GM19099 (cell line): ENCODE results near the gene CDH13.

ENCODE experiments used
- POLR2A ChIP-seq: IDR thresholded peaks from 3 replicates; pipeline ENCODE4 v1.6.1; 2011; ENCODE audit warnings: low read depth; ENCODE audit not compliant: insufficient read length; ENCODE audit errors: extremely low read depth

Gene CDH13

DNA sequence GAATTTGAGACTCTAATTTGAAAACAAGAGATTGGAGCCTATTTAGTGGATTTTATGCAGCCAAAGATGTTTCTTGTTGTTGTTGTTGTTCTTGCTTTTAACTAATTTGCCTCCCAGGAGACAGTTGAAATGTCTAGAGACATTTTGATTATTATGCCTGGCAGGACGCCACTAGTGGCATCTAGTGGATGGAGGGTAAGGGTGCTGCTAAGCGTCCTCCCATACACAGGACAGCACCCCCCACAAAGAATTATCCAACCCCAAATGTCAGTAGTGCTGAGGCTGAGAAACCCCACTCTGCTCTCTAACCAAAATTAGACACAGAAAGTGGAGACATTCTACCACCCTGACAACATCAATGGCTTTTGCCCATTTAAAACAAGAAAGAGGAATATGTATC, 1165.6 kb downstream of the CDH13 start:
- no peak for TF ChIP-seq POLR2A

DNA sequence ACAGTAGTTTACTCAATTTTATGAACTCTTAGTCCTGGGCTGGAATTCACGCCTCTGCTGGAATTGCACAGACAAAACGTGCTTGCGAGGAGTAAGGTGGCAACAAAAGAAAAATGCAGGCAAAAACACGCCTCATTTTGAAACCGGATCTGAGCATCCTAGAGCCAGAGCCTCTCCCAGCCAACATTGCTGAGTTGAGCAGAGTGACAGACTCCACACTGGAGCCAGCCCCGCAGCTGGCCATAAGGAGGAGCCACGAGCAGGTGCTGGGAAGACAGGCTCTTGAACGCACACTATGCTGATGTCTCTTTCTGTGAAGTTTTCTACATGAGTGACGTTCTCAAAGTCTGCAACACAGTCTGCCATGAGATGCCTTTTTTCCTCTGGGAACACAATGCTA, 1166.4 kb downstream of the CDH13 start:
- TF ChIP-seq POLR2A: no peak

DNA sequence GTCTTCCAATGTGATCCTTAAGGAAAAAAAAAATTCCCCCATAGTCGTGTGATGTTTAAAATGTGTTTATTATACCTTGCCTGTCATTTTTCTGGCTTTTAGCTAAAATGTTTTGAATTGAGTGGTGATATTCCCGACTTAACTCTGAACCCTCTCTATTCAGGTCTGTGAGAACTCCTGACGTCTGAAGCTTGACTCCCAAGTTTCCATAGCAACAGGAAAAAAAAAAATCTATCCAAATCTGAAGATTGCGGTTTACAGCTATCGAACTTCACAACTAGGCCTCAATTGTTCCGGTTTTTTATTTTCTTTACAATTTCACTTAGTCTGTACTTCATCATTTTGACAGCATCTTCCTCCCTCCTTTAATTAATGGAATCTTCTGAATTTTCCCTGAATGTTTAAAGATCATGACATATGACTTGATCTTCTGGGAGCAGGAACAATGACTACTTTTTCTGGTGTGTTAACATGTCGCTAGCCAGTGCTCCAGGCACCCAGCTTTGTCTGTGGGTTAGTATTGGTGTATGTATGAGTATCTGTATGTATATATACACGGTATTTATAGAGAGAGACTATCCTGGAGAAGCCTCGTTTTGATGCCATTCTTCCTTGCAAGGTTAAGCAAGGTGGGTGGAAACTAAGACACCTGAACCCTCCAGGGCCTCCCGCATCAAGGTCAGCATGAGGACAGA, 1168.2 kb downstream of the CDH13 start:
- no peak for TF ChIP-seq POLR2A

DNA sequence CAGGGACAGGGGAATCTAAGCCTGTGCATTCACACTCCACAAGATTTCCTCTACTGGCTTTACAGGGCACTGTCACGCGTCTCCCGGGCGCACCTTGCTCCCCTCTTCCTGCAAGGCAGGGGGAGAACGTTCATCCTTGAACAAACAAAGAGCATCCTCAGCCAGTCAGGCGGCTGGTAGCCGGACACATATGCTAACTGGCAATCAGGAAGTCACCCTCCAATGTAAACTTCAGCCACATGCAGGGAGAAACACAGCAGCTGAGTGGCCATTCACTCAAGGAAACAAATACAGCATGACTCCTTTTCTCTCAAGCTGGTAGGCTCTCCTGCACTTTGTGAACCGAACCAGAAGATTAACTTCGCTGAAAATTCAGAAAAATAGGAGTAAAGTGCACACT, 1170.2 kb downstream of the CDH13 start:
- TF ChIP-seq POLR2A: no peak

DNA sequence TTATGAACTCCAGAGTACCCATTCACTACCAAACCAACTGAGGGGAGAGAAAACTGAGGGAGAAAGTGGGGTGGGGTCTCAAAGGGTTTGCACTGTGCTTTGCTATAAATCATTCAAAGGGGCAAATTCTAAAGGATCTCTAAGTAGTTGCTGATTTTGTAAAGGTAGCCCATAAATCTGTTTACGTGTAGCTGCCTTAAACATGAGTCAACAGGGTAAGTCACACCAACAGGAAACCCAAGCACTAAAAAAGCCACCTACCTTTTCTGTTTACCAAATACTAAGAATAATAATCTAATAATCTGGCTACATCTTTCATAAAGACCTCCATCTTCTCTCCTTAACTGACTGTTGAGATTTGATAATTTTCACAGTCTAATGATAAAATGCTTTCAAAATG, 1172.6 kb downstream of the CDH13 start:
- no peak for TF ChIP-seq POLR2A

GRCh38 chr16:83802135-83802534, 1175.4 kb downstream of the CDH13 start:
- TF ChIP-seq POLR2A: no peak

- no peak for TF ChIP-seq POLR2A
Measured at GRCh38 chr16:83802554-83803205, 1175.9 kb downstream of the CDH13 start.

- no peak for TF ChIP-seq POLR2A
Measured at GRCh38 chr16:83803811-83804210, 1177.0 kb downstream of the CDH13 start.

- no peak for TF ChIP-seq POLR2A
Measured at GRCh38 chr16:83804366-83804765, 1177.6 kb downstream of the CDH13 start.

- no peak for TF ChIP-seq POLR2A
Measured at GRCh38 chr16:83806036-83806435, 1179.3 kb downstream of the CDH13 start.

DNA sequence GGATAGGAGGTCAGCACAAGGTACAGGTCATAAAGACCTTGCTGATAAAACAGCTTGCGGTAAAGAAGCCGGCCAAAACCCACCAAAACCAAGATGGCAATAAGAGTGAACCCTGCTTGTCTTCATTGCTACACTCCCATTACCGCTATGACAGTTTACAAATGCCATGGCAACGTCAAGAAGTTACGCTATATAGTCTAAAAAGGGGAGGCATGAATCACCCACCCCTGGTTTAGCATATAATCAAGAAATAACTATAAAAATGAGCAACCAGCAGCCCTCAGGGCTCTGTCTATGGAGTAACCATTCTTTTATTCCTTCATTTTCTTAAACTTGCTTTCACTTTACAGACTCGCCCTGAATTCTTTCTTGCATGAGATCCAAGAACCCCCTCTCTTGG, 1180.0 kb downstream of the CDH13 start:
- TF ChIP-seq POLR2A: no peak

- TF ChIP-seq POLR2A: no peak
Measured at GRCh38 chr16:83807327-83807709, 1180.5 kb downstream of the CDH13 start.

DNA sequence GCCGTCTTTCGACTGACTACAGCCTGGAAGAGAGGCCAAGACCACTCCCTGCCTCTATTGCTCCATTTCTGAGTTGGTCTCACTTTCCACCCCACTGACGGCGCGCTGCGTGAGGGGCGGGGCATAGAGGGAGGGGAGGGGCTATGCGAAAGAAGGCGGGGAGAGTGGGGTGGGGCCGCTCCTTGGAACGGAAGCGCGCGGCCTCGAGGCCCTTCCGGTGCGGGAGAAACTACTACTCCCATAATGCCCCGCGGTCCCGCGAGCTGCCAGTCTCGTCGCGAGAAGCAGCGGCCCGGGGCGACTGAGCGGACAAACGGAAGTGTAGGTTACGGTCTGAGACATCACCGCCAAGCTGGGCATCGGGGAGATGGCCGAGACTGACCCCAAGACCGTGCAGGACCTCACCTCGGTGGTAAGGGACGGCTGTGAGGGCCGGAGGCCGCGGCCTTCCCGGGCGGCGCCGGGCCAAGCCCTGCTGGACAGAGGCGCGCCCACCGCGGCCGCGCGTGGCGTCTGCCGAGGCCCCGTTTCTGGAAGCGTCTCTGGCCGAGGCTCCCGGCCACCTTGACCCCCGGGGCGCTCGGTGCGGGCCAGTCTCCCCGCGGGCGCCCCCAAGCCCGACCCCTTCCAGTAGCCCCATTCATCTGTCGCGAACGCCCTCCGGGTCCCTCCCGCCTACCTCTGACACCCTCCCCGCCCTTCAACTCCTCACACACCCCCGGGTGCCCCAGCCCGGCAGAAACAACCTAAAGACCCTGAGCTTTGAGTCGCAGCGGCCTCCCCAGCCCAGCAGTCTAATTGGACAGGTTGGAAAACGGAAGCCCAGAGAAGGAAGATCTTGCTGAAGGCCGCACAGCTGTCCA, 1181.2 kb downstream of the CDH13 start, which contains the start of gene HSBP1:
HSBP1 (plus strand) TSS at position 269 of the 863 bp plus-strand sequence; CDS start at position 368, 99 bp downstream.
- peak; percentile 75 for TF ChIP-seq POLR2A

DNA sequence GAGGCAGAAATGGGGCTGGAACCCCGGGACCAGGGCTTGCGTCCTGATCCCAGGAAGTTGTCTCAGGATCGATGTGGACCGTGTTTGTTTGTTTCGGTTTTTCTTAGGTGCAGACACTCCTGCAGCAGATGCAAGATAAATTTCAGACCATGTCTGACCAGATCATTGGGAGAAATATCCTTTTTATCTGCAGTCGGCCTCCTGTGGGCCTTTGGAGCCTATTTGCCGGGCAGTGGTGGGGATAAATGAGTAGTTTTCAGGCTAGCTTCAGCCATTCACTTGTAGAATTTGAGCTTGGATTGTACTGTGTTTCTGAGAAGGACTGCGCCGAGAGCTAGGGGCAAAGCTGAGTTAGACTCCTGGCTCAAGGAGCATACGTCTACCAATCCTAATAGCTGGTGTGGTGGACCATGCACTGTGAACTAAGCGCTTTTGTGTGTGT, 1181.8 kb downstream of the CDH13 start:
- TF ChIP-seq POLR2A: no peak

GRCh38 chr16:83809092-83809491, 1182.3 kb downstream of the CDH13 start:
- TF ChIP-seq POLR2A: no peak
